TTC549 (cell line): ENCODE measurements around the gene RIMKLA.

Experiments
- FAIRE-seq: peaks from 2 replicates; lab custom pipeline; 2012; peaks lifted over from hg19 to GRCh38; lab: Jason Lieb, UNC

Gene RIMKLA

GRCh38 chr1:42379794-42380585 lies 602 bp upstream of the RIMKLA start:
- FAIRE-seq: no peak

DNA sequence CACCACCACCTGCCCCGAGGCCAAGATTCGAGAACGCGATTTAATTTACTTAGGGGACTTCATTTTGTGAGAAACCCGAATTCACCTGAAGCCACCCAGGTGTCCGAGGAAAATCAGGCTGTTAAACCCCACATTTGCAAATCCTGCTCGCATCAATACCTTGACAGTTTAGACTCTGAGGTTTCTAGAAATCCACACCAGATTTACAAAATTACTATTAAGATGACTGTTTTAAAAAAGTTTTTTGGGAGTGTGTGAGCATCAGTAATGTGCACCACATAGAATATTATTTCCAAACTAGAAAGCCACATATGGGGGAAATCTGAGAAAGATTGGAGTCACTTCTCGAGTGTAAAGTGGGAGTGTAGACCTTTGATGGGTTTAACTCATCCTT lies 685 bp downstream of the RIMKLA start:
- FAIRE-seq: no peak

DNA sequence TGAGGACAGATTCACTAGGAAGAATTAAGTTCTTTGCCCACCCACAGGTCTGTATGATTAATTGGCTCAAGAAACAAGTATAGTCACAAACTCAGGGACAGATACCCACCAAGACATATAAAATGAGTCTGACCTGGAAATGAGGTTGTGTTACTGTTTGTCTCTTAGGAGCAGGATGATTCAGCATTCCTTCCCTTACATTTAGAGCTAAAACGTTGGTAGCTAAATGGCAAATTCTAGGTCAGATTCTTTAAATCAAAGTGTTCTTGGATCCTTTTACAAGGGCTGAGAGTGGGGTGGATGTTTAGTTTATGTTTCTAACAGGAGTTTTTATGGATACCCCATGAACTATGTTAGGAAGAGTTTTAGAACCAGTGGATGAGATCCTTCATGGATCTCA lies 4.7 kb downstream of the RIMKLA start:
- FAIRE-seq: no peak

DNA sequence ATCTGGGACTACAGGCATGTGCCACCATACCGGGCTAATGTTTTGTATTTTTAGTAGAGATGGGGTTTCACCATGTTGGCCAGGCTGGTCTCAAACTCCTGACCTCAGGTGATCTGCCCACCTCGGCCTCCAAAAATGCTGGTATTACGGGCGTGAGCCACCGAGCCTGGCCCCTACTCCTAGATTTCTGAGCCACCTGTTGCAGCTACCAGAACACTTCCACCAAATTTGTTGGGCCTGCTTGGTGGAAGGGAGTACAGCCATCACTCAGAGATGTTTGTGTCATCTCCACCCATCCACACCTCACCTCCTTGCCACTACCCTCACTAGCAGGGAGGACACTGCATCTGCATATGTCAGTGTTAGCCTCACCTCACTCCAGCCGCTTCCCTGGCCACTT lies 5.5 kb downstream of the RIMKLA start:
- FAIRE-seq: no peak

GRCh38 chr1:42392255-42392654 lies 11.7 kb downstream of the RIMKLA start:
- no peak for FAIRE-seq

DNA sequence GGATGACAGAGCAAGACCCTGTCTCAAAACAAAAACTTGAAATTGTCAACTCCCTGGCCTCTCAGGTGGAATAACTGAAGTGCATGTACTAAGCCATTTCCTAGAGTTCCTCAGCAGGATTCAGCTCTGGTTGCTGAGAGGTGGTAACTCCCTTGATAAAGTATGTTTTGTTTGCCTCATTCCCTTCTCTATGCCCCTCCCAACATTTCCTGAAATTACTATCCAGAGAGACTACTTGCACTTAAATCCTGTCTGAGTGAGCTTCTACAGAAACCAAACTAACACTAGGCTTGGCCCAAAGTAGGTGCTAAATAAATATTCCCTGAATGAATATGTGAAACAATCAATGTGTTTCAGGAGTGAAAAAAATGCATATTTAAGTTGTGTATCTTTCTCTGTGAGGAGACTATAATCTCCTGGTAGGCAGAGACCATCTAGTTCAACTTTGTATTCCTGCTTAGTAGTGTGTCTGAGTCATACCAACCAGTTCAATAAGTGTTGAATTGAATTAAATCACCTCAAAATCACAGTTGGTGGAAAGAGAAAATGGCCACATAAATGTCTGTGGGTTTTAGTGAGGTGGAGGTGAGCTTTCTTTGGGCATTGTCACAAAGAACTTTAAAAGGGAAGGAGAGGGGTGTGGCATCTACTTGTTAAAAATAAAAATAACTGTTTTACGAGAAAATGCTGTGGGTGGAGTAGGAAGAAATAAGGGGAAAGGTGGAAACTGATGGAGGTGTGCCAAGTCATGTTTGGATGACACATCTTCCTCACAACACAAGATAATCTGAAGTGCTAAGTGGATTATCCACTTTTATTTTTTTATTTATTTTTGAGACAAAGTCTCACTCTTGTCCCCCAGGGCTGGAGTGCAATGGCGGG lies 12.6 kb downstream of the RIMKLA start:
- FAIRE-seq: no peak

DNA sequence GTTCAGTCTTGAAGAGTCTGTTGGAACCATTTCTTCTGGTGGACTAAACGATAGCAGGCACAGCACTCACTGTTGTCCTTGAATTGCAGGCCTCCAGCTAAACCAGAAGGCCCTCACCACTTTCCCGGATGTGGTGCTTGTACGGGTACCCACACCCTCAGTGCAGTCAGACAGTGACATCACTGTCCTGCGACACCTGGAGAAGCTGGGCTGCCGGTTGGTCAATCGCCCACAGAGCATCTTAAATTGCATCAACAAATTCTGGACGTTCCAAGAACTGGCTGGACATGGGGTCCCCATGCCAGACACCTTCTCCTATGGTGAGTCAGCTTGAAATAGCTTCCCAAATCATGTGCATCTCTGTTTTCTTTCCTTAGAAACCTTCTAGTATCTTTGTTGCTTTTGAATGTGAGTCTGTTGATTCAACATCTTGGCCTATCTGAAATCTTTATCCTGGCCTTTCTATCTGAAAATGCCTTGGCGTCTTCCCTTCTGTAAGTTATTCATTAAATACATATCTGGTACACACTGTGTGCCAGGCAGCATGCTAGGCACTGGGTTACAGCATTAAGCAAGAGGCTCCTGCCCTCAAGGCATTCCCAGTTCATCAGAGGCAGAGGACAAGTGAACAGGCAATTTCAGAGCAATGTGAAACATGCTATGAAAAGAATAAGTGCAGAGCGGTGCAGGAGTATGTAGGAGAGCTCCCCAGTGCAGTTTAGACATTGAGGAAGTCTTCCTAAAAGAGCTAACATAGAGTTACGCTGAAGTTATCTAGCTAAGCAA lies 18.9 kb downstream of the RIMKLA start:
- FAIRE-seq: no peak

DNA sequence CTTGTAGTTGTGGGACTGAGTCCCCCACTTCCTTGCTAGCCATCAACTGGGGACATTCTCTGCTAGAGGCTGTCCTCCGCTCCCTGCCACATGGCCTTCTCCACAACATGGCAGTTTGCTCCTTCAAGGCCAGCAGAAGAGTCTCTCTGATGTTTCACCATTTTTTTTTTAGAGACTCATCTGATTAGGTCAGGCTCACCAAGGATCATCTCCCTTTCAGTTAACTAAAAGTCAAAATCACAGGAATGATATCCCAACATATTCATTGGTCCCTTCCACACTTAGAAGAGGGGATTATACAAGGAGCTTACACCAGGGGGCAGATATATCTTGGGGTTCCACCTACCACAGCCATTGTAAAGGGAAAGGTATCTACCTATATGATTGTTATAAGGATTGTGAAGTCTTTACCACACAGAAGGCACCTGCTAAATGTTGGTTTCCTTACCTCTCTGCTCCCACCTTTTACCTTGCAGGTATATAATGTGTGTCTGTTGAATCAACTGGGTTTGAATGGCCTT lies 23.3 kb downstream of the RIMKLA start:
- FAIRE-seq: no peak

GRCh38 chr1:42414551-42415496 lies 34.2 kb downstream of the RIMKLA start:
- no peak for FAIRE-seq

DNA sequence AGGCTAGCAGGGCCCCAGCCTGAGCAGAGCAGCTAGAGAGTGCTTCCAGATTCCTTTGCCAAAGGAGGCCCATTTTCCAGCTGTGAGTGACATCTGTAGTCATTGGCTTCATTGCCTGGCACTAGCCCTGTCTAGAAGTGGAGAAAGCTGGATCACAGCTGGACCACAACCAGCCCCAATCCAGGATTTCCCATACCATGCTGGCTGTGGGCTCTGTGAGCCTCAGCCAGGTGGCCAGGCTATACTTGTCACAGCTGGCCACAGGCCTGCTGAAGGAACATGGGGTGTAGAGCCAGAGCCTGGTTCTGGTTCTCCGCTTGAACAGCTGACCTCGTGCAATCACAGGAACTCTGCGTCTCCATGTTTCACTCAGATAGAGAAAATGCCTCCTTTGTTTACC lies 36.6 kb downstream of the RIMKLA start:
- no peak for FAIRE-seq

- FAIRE-seq: no peak
These were observed 37.9 kb downstream of the RIMKLA start for GRCh38 chr1:42418516-42418915.

DNA sequence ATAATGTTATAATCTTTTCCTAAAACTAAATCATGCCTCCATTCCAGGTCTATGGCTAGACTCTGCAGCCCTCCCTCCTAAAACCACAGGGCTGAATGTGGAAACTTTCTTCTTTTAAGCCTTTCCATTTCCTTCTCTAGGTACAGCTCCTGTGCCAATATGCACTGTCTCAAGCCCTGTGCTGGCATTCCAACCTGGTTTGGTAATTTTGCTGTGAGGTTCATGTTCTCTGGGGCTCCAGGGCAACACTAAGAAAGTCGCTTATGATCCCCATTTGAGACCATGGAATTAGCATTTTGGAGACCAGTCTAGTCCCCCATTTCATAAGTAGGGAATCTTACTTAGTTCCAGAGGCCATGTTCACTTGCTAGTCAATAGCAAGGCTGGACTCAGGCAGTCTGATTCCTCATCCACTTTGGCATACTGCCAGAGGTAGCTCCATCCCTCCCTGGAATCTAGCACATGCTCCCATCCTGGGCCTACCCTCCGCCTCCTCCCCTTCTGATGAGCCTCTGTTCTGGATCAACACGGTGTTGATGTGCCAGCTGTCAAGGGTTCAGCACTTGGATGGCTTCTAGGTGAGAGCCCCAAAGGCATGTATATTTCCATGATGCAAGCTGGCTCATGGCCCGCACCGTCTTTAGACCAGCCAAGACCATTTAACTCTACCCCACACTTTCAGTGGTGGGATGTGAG lies 38.7 kb downstream of the RIMKLA start:
- FAIRE-seq: no peak

GRCh38 chr1:42420121-42420520 lies 39.5 kb downstream of the RIMKLA start:
- no peak for FAIRE-seq

DNA sequence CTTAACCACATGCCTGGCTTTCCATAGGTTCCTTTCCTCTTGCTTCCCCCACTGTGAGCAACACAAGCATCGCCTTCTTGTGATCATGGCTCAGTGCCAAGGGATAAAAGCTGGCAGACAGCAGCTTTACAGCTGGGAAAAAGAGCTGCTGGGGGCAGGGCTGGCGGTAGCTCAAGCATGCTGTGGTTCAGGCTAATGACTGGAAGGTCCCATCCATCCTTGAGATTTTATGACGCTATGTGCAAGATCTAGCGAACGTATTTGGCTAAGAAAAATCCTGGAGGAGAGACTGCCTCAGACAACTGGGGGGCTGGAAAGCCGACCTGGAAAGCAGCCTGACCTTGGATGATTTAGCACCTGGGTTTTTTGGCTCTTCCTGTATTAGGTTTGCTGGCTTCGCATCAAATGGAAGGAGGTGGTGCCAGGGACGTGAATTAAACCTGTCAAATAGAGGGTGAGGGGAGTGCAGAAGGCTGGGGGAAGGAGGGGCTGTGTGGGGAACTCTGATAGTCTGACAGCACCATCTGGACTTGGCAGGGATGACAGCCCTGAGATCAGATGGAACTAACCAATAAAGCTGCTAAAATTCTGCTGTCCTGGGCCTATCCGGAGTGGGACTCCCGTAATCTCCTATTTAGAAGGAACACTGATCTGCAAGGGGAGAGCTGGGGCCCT lies 40.5 kb downstream of the RIMKLA start:
- no peak for FAIRE-seq

- no peak for FAIRE-seq
These were observed 42.1 kb downstream of the RIMKLA start for GRCh38 chr1:42422737-42423136.

DNA sequence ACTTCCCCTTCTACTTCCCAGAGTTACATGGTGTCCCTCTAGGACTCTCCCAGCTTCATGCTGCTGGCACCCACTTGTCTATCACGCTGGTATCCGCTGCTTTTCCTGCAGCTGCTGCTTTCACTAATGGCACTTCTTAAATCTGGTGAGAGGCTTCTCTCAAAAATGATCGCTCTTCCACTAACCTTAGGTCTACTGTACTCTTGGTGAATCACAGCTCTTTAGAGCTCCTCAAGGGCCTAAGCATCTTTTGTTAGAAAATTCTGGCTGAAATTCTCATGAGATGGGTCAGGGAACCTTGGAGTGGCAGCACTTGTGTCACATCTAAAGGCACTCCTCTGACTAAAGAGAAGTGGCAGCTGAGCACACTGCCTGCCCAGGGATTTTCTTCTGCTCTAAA lies 43.1 kb downstream of the RIMKLA start:
- no peak for FAIRE-seq

DNA sequence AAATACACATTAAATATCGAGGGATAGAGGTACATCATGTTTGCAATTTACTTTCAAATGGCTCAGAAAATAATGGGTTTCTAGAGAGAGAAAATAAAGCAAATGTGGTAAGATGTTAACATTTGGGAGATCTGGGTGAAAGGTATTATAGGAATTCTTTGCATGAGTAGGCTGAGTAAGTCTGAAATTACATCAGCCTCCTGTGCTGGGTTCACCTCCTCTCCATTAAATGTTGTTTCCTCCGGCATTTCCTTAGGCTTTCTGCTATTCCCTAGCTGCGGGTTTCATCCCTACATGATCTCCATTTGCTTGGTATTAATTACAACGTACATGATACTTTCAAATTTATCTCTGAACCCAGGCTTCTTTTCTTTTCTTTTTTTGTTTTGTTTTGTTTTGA lies 43.6 kb downstream of the RIMKLA start:
- FAIRE-seq: no peak

- no peak for FAIRE-seq
These were observed 46.6 kb downstream of the RIMKLA start for GRCh38 chr1:42427240-42427639.

DNA sequence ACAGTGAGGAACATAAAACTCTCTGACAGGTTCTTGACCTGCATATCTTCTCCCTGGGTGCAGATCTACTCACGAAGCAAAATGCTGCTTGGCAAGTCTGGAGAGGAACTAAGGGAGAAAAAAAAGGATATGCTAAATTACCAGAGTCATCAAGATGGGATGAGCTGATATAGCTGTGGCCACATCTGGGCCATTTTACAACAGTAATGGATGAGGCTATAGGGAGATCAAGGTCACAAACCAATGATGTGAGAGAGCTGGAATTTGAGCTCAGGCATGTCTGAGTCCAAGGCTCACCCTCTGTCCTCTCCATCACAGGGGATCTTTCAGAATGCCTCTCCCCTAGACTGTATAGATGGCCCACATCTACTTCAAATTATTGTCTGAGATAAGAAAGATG lies 49.0 kb downstream of the RIMKLA start:
- no peak for FAIRE-seq
